ENCODE data around the gene HP1BP3. TPM values are rescaled to one million over a fixed set of nuclear protein-coding genes. Genes with fewer than 3 reads are reported as not detected.
A peak's percentile ranks its signal among the peaks of the same experiment; 100 is the strongest.

HP1BP3 gene
- total RNA-seq, 2 experiments from 2014 or later, result 156 to 169 TPM

DNA sequence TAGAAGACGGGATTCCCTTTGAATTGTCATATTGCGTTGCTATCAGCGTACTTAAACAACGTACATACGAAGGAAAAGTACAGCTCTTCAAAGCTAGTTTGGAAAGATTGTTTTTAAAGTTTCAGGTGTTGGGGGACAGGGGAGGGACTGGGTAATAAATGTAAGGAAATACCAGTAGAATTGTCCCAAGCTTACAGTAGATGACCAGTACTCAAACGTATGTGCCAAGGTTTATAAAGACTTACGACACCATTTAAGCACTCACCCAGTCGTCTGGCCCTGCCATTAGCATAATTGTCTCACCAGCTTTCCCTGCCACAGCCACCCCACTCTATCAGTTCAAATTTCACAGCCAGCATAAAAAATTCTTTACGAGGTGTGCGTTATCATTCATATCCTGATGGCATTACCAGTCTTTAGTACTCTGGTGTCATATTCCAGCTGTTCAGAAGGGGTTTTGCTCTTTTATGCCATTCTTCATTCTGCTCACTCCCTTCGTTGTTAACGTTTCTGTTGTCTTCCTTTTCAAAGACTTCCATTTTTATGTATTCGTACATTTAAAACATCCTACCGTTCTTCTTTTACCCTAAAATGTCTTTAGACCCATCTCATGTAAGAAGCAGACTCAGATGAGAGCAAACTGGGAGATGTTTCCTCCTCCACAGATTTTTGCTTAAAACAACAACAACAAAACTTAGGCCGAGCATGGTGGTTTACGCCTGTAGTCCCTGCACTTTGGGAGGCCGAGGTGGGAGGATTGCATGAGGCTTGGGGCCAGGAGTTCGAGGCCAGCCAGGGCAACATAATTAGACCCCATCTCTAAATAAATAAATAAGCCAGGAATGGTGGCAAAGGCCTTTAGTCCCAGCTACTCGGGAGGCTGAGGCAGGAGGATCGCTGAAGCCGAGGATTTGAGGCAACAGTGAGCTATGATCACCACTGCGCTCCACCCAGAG, 1.0 kb upstream of the HP1BP3 start:
- Mint-ChIP-seq H3K4me3 (peak overlapping the region; percentile 90), H3K9me3 (no peaks in the 10 kb centered on the region), H3K36me3 (peaks cover 12% of the 10 kb centered on the region), H3K4me1 (peaks cover 26% of the 10 kb centered on the region), H3K27ac (peak overlapping the region; percentile 96), H3K27me3 (no peaks in the 10 kb centered on the region)
- DNase-seq, result no peak

DNA sequence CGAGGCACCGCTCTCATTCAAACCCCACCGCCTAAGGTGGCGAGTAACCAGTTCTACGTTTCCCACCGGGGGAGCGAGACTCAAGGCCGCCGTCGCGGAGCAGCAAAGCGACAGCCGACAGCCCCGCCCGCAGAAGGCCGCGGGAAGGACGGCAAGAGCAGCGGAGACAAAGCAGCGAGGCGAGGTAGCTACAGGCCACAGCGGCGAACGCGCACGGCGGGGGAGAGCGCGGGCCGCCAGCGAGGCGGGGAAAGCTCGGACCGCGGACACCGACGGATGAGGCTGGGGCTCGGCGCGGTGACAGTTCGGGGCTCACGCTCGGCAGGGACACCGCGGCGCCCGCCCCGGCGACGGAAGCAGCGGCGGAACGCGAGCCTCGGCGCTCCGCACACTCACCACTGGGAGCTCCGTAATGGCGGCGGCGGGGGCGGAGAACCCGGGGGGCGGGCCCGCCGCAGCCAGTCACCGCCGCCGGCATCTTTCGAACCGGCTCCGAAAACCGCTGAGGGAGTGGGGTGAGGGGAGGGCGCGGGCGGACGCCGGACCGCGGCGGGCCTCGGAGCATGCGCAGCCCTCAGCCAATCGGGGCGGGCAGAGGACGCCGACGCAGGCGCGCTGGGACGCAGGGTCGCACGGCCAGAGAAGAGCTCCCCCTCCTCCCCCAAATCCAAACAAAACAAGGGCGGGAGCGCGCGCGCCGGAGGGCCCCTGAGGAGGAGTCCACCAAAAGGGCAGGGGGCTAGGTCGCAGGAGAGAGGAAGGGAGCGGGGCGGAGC, 666 bp downstream of the HP1BP3 start:
- Mint-ChIP-seq H3K27me3 (no peaks in the 10 kb centered on the region), H3K9me3 (no peaks in the 10 kb centered on the region), H3K4me1 (peaks cover 31% of the 10 kb centered on the region), H3K4me3 (peak overlapping the region; percentile 92), H3K27ac (peak overlapping the region; percentile 96), H3K36me3 (peaks cover 12% of the 10 kb centered on the region)
- peak; percentile 97 for DNase-seq

DNA sequence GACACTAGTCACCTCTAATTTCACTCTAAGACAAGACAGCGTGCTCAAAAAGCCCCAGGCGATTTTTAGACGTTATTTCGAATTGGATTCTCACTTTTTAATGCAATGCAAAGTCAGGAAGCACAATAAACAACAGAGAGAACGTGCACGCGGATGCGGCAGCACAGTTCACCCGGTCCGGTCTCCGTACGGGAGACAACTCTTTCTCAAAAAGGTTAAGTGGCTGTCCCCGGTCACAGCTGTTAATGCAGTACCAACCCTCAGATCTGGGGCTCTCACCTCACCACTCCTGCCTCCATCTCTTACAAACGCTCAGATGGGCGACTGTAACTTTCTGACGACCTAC, 1.2 kb downstream of the HP1BP3 start:
- Mint-ChIP-seq H3K27ac (peak overlapping the region; percentile 96), H3K4me1 (peaks cover 35% of the 10 kb centered on the region), H3K9me3 (no peaks in the 10 kb centered on the region), H3K27me3 (no peaks in the 10 kb centered on the region), H3K36me3 (peaks cover 16% of the 10 kb centered on the region), H3K4me3 (peak overlapping the region; percentile 92)
- no peak for DNase-seq

DNA sequence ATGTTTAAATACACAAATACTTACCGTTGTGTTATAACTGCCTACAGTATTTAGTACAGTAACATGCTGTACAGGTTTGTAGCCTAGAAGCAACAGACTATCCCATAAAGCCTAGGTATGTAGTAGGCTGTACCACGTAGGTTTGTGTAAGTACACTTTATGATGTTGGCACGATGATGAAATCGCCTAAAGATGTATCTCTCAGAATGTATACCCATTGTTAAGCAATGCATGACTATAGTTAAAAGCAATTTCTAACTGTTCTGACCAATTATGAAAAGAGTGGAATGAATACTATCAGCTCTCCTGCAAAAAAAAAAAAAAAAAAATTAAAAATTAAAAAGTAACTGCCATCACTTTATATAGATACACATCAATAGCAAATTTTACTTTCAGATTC, 11.4 kb downstream of the HP1BP3 start:
- H3K4me1 Mint-ChIP-seq, result peaks cover 12% of the 10 kb centered on the region
- H3K27ac Mint-ChIP-seq, result no peak overlapping the region
- H3K9me3 Mint-ChIP-seq, result no peaks in the 10 kb centered on the region
- peaks cover 16% of the 10 kb centered on the region for H3K36me3 Mint-ChIP-seq
- H3K27me3 Mint-ChIP-seq, result no peaks in the 10 kb centered on the region
- no peak for DNase-seq
- no peak overlapping the region for H3K4me3 Mint-ChIP-seq

DNA sequence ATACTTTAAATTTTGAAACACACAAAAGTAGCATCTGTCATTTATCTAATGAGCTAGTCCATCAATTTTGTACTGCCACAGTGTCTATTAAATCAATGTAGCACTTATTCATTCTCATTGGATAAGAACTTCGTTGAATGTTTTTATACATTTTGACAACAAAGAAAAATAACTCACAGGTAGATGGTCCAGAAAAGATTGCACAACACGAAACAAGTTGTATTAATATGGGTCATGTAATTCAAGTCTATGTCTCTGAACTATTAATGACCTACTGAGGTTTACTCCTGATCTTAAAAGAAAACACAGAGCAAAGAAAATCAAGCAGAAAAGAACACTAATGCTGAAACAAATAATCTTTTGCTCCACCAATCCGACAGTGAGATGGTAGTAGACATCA, 15.3 kb downstream of the HP1BP3 start:
- Mint-ChIP-seq H3K4me1 (no peaks in the 10 kb centered on the region), H3K27me3 (no peaks in the 10 kb centered on the region), H3K36me3 (peaks cover 14% of the 10 kb centered on the region), H3K4me3 (no peak overlapping the region), H3K27ac (no peak overlapping the region), H3K9me3 (no peaks in the 10 kb centered on the region)
- DNase-seq, result no peak

DNA sequence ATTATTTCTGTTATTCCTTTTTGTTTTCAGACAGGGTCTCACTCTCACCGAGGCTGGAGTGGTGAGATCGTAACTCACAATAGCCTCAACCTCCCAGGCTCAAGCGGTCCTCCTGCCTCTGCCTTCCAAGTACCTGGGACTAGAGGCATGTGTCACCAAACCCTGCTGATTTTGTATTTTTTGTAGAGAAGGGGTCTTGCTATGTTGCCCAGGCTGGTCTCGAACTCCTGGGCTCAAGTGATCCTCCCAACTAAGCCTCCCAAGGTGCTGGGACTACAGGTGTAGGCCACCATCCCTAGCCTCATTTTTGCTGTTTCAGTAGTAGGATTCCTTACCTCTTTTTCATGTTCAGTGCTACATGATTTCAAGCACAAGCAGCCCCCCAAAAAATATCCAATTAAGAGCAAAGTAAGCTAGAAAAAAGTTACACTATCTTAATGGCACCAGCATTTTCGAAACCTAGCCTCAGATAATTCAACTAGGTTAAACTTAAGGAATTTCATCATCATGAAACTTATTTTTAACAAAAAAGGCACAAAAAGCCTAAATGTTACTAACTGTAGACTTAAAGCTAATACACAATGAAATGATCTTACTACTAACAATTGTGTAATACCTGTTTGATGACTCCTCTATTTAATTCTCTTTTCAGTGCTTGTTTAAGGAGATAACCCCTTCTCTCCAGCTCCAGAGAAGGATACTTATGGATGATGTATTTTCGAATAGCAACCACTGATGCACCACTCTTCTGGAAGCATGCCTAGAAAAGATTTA, 16.6 kb downstream of the HP1BP3 start:
- Mint-ChIP-seq H3K9me3 (no peaks in the 10 kb centered on the region), H3K4me3 (no peak overlapping the region), H3K4me1 (no peaks in the 10 kb centered on the region), H3K36me3 (peaks cover 20% of the 10 kb centered on the region), H3K27ac (no peak overlapping the region), H3K27me3 (no peaks in the 10 kb centered on the region)
- DNase-seq, result no peak

DNA sequence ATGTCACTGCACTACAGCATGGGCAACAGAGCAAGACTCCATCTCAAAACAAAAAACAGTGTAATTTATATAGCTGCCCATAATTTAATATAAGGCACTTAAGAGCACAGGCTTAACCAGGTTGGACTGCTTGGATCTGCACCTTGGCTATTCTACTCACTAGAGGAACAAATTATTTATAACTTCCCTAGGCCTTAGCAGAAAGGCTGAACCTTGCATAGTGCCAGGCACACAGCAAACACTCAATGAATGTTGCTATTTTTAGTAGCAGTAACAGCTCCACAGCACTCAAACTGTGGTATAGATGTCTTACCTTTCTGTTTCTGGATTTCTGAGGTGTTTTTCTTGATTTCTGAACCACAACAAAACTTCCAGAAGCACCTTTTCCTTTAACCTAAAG, 19.8 kb downstream of the HP1BP3 start:
- Mint-ChIP-seq H3K27me3 (no peaks in the 10 kb centered on the region), H3K9me3 (no peaks in the 10 kb centered on the region), H3K27ac (no peak overlapping the region), H3K4me1 (no peaks in the 10 kb centered on the region), H3K36me3 (peaks cover 25% of the 10 kb centered on the region), H3K4me3 (no peak overlapping the region)
- DNase-seq, result no peak

DNA sequence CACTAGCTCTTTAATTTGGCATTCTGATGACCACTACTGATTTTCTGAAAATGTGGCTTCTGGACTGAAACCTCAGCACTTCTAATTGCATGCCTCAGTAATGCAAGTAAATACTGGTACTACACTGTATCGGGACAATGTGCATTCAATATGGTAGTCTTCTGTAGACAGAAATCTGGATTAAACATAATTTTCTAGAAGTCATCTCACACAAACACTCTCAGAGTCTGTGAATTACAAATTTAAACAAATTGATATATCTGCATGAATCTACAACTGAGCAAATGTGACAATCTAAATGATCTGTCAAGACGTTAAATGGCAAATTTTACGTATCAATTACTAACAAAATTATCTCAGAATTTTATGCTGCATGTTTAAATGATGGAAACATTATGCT, 23.7 kb downstream of the HP1BP3 start:
- H3K36me3 Mint-ChIP-seq, result peaks cover 34% of the 10 kb centered on the region
- no peak for DNase-seq
- no peak overlapping the region for H3K4me3 Mint-ChIP-seq
- H3K4me1 Mint-ChIP-seq, result no peaks in the 10 kb centered on the region
- no peak overlapping the region for H3K27ac Mint-ChIP-seq
- H3K27me3 Mint-ChIP-seq, result no peaks in the 10 kb centered on the region
- H3K9me3 Mint-ChIP-seq, result no peaks in the 10 kb centered on the region

DNA sequence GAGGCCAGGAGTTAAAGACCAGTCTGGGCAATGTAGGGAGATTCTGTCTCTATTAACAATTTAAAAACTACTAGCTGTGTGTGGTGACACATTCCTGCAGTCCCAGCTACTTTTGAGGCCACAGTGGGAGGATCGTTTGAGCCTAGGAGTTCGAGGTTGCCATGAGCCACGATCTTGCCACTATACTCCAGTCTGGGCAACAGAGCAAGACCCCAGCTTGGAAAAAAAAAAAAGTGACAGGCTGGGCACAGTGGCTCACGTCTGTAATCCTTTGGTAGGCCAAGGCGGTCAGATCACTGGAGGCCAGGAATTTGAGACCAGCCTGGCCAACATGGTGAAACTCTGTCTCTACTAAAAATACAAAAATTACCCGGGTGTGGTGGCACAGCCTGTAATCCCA, 26.8 kb downstream of the HP1BP3 start:
- no peak for DNase-seq
- Mint-ChIP-seq H3K9me3 (no peaks in the 10 kb centered on the region), H3K27ac (no peak overlapping the region), H3K4me3 (no peak overlapping the region), H3K4me1 (no peaks in the 10 kb centered on the region), H3K27me3 (no peaks in the 10 kb centered on the region), H3K36me3 (peaks cover 36% of the 10 kb centered on the region)

DNA sequence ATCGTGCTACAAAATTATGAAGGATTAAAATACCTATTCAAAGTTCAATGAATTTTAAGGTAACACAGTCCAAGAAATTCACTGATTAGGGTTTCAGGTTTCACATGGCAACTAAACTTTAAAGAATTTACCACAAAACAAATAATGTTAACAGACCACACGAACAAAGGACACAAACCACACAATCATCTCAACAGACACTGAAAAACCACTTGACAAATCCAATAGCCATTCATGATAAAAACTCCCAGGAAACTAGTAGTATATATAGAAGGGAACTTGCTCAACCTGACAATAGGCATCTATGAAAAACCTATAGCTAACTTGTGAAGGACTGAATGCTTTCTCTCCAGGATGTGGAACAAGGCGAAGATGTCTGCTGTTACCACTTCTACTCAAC, 33.5 kb downstream of the HP1BP3 start:
- no peaks in the 10 kb centered on the region for H3K4me1 Mint-ChIP-seq
- DNase-seq, result no peak
- no peak overlapping the region for H3K4me3 Mint-ChIP-seq
- no peak overlapping the region for H3K27ac Mint-ChIP-seq
- peaks cover 19% of the 10 kb centered on the region for H3K36me3 Mint-ChIP-seq
- no peaks in the 10 kb centered on the region for H3K9me3 Mint-ChIP-seq
- H3K27me3 Mint-ChIP-seq, result no peaks in the 10 kb centered on the region

DNA sequence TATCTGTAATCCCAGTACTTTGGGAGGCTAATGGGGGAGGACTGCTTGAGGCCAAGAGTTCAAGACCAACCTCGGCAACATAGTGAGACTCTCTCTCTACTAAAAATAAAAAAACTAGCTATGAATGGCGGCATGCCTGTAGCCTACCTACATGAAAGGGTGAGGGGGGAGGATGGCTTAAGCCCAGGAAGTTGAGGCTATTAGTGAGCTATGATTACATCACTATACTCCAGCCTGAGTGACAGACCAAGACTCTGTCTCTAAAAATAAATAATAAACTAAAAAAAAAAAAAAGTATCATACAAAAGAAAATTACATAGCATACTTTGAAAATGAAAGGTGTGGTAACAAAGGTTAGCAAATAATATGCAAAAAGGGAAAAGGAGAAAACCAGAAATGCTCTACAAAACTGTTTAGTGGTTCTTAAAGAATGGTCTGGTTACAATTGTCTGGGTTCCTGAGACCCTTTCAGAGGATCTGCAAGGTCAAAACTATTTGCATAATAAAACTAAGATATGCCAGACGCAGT, 35.6 kb downstream of the HP1BP3 start:
- no peak for DNase-seq
- Mint-ChIP-seq H3K36me3 (peaks cover 14% of the 10 kb centered on the region), H3K4me1 (no peaks in the 10 kb centered on the region)

DNA sequence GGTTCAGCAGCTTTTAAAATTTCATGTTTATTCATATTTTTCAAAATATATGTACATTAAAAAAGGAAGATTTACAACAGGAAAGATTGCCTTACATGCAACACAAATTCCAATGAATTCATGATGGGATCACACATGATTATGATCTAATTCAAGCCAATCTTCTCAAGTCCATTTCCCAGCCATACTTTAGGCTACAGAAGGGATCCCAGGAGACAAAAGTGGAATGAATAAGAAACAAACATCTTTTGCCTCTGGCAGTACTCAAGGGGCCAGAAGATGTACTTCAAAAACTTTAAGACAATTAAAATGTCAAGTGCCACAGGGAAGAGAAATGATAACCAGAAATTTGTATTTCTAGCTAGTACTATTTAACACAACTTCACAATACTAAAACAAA, 44.4 kb downstream of the HP1BP3 start:
- Mint-ChIP-seq H3K9me3 (no peaks in the 10 kb centered on the region), H3K27ac (no peak overlapping the region), H3K36me3 (peaks cover 17% of the 10 kb centered on the region), H3K27me3 (no peaks in the 10 kb centered on the region), H3K4me1 (no peaks in the 10 kb centered on the region), H3K4me3 (no peak overlapping the region)
- DNase-seq, result no peak

More for the DNA sequence above, 35.6 kb downstream of the HP1BP3 start:
- no peaks in the 10 kb centered on the region for H3K9me3 Mint-ChIP-seq
- H3K4me3 Mint-ChIP-seq, result no peak overlapping the region
- H3K27me3 Mint-ChIP-seq, result no peaks in the 10 kb centered on the region
- no peak overlapping the region for H3K27ac Mint-ChIP-seq

DNA sequence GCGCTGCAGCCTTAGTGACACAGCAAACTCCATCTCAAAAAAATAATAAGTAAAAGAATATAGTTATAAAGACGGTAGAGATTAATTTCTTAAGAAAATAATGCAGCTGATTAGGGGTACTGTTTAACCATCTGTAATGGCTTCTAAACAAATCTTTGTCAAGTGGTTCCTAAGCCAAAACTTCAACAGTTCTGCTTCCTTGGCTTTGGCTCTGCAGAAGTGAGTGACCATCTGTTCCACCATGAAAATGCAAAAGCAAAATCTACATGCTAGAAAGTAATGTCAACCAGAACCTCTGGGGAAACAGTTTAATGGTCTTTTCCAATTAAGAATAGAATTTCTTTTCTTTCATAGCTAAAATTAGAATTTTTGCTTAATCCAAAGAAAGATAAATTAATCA, 46.3 kb downstream of the HP1BP3 start:
- no peak overlapping the region for H3K27ac Mint-ChIP-seq
- no peaks in the 10 kb centered on the region for H3K9me3 Mint-ChIP-seq
- peaks cover 15% of the 10 kb centered on the region for H3K36me3 Mint-ChIP-seq
- H3K27me3 Mint-ChIP-seq, result no peaks in the 10 kb centered on the region
- DNase-seq, result no peak
- no peaks in the 10 kb centered on the region for H3K4me1 Mint-ChIP-seq
- H3K4me3 Mint-ChIP-seq, result no peak overlapping the region

DNA sequence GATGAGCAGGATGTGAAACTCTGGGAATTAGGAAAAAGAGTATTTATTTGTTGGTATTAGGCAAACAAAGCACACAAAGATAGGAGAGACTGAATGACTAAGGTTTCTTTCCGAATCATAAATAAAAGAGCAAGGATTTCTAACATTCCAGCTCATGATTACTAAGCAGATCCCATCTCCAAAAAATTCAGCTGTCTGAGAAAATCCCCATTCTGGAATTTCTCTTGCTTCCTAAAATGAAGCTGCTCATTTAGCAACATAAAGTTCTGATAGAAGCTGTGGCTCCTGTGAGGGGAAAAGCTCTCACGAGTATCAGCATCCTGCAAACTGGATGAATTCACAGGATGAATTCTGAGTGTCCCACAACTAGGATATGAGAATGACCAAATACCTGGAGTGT, 47.9 kb downstream of the HP1BP3 start:
- peak overlapping the region; percentile 46 for H3K27ac Mint-ChIP-seq
- no peak overlapping the region for H3K4me3 Mint-ChIP-seq
- H3K36me3 Mint-ChIP-seq, result peaks cover 11% of the 10 kb centered on the region

More for the DNA sequence above, 47.9 kb downstream of the HP1BP3 start:
- no peaks in the 10 kb centered on the region for H3K9me3 Mint-ChIP-seq
- no peaks in the 10 kb centered on the region for H3K27me3 Mint-ChIP-seq
- no peak for DNase-seq
- H3K4me1 Mint-ChIP-seq, result no peaks in the 10 kb centered on the region

All from activated naive CD8-positive, alpha-beta T cell treated with anti-CD3 and anti-CD28 coated beads for 36 hours (primary cell).